Testis (tissue), 3 donors: ENCODE results near the gene ABCA4. TPM values are rescaled to one million over a fixed set of nuclear protein-coding genes. Genes with fewer than 3 reads are reported as not detected.

Experiments
- DNase-seq: peaks from one replicate; pipeline ENCODE4 v3.0.0-alpha.2; 2019
- H3K27ac ChIP-seq, 2 donors: fragments of 200-600 bp; sonication (generic); one replicate each; pipeline ENCODE4 v1.5.1; 2019
- H3K27me3 ChIP-seq: fragments of 200-600 bp; sonication (generic); one replicate; pipeline ENCODE4 v1.5.1; 2019
- H3K36me3 ChIP-seq: fragments of 200-600 bp; sonication (generic); one replicate; pipeline ENCODE4 v1.5.1; 2017; ENCODE audit warnings: low read depth; ENCODE audit errors: missing control alignments
- H3K4me1 ChIP-seq: fragments of 200-600 bp; sonication (generic); one replicate; pipeline ENCODE4 v1.5.1; 2019
- H3K4me3 ChIP-seq, 2 donors: fragments of 200-600 bp; sonication (generic); one replicate each; pipeline ENCODE4 v1.5.1; 2017 to 2019
- H3K9me3 ChIP-seq: fragments of 200-600 bp; sonication (generic); one replicate; pipeline ENCODE4 v1.5.1; 2017
- CTCF ChIP-seq, 3 experiments: fragments of 450-650 bp in 2 of 3; fragments of 200-600 bp in 1 of 3; sonication (generic) in 1 of 3; IDR thresholded peaks; one replicate each; pipeline ENCODE4 v1.5.1; 2016 to 2019; ENCODE audit warnings: antibody characterized with exemption in 3 of 3, mild to moderate bottlenecking in 2 of 3, moderate library complexity in 1 of 3
- POLR2A ChIP-seq: fragments of 450-650 bp; IDR thresholded peaks from one replicate; pipeline ENCODE4 v1.6.1; 2017; ENCODE audit warnings: antibody characterized with exemption, mild to moderate bottlenecking, moderate library complexity
- WGBS, 2 donors: methylation state at CpG; one replicate each; pipeline ENCODE4 v1.1.5; 2018; 5-methylcytosine and 5-hydroxymethylcytosine counted together
- intact Hi-C: fragments of 100-400 bp; cut with DNase I; formaldehyde crosslinking; loops from one replicate; pipeline ENCODE4 v1.15.1; 2023; ENCODE audit warnings: low total_unique reads
- polyA plus RNA-seq: library from polyadenylated mRNA; stranded (reverse); fragments of 350-450 nt; fragmentation: Illumina TruSeq; extraction: RNeasy Lipid Tissue Mini Kit (QIAGEN cat#74804); gene quantifications from one replicate; pipeline ENCODE4 v1.2.3, GENCODE V29; 2014; ENCODE audit warnings: low read depth, low replicate concordance; ENCODE audit not compliant: insufficient read depth
- total RNA-seq, 2 donors: library from RNA; depleted of rRNA; stranded (reverse); fragments of >200 nt; gene quantifications; one replicate each; pipeline ENCODE4 v1.2.3, GENCODE V29; 2016

ABCA4 gene
- total and polyA plus RNA-seq, 3 donors from 2014 or later: 1.6 to 1.8 (median 1.8) TPM

- Histone ChIP-seq H3K27ac (peak overlapping the region in 1 of 2 donors; percentile 57), H3K36me3 (no peaks in the 10 kb centered on the region), H3K4me3 (no peak overlapping the region), H3K4me1 (peaks cover 32% of the 10 kb centered on the region), H3K27me3 (no peaks in the 10 kb centered on the region), H3K9me3 (no peaks in the 10 kb centered on the region)
- WGBS, 2 donors: 58 to 74% methylated on average over 6 of the region's 6 CpGs
- intact Hi-C loops: no loop called here
- no peak for TF ChIP-seq CTCF (IDR thresholded peaks at IDR 0.05)
- no peak for TF ChIP-seq POLR2A
- no peak for DNase-seq
These were observed 27.0 kb downstream of the ABCA4 start for GRCh38 chr1:94093996-94094395.

- DNase-seq: no peak
- Histone ChIP-seq H3K27ac (no peak overlapping the region), H3K27me3 (no peaks in the 10 kb centered on the region), H3K4me1 (peaks cover 32% of the 10 kb centered on the region), H3K9me3 (no peaks in the 10 kb centered on the region), H3K36me3 (no peaks in the 10 kb centered on the region), H3K4me3 (no peak overlapping the region)
- TF ChIP-seq CTCF (IDR thresholded peaks at IDR 0.05) (no peak), POLR2A (no peak)
- intact Hi-C loops: no loop called here
- WGBS, 2 donors: 79 to 92% methylated on average over 4 of the region's 4 CpGs
These were observed 27.6 kb downstream of the ABCA4 start for GRCh38 chr1:94093396-94093795.

GRCh38 chr1:94092210-94092613, 28.7 kb downstream of the ABCA4 start:
- H3K36me3 ChIP-seq: no peaks in the 10 kb centered on the region
- peak overlapping the region in 1 of 2 donors; percentile 15 for H3K27ac ChIP-seq
- no peaks in the 10 kb centered on the region for H3K9me3 ChIP-seq
- no peak overlapping the region for H3K4me3 ChIP-seq
- intact Hi-C loops: no loop called here
- H3K4me1 ChIP-seq: peaks cover 32% of the 10 kb centered on the region
- WGBS, 2 donors: 74 to 76% methylated on average over 4 of the region's 4 CpGs
- DNase-seq: no peak
- no peaks in the 10 kb centered on the region for H3K27me3 ChIP-seq
- no peak for TF ChIP-seq POLR2A
- no peak for TF ChIP-seq CTCF (IDR thresholded peaks at IDR 0.05)

GRCh38 chr1:94090761-94091160, 30.2 kb downstream of the ABCA4 start:
- no peak overlapping the region for H3K4me3 ChIP-seq
- intact Hi-C loops: no loop called here
- DNase-seq: no peak
- TF ChIP-seq CTCF (IDR thresholded peaks at IDR 0.05): no peak
- TF ChIP-seq POLR2A: no peak
- H3K27ac ChIP-seq: no peak overlapping the region
- H3K4me1 ChIP-seq: peaks cover 19% of the 10 kb centered on the region
- H3K36me3 ChIP-seq: no peaks in the 10 kb centered on the region
- WGBS, 2 donors: 82 to 84% methylated on average over 3 of the region's 3 CpGs
- no peaks in the 10 kb centered on the region for H3K27me3 ChIP-seq
- H3K9me3 ChIP-seq: no peaks in the 10 kb centered on the region

- no peak overlapping the region for H3K27ac ChIP-seq
- H3K4me1 ChIP-seq: peaks cover 4% of the 10 kb centered on the region
- DNase-seq: no peak
- WGBS, 2 donors: 85 to 92% methylated on average over 2 of the region's 2 CpGs
- no peak overlapping the region for H3K4me3 ChIP-seq
- no peaks in the 10 kb centered on the region for H3K36me3 ChIP-seq
- H3K9me3 ChIP-seq: no peaks in the 10 kb centered on the region
- H3K27me3 ChIP-seq: no peaks in the 10 kb centered on the region
- intact Hi-C loops: no loop called here
- TF ChIP-seq POLR2A (no peak), CTCF (IDR thresholded peaks at IDR 0.05) (no peak)
These were observed 33.8 kb downstream of the ABCA4 start for GRCh38 chr1:94087193-94087592.
